Ectodermal cell (in vitro differentiated cells): ENCODE measurements around the gene ANAPC2.

Experiments used
- H3K27ac ChIP-seq: 2 replicates; pipeline ENCODE4 v1.7.0; 2013; ENCODE audit warnings: mild to moderate bottlenecking, low read depth, low read length; ENCODE audit not compliant: insufficient read depth, poor library complexity, severe bottlenecking
- H3K27me3 ChIP-seq: 2 replicates; pipeline ENCODE4 v1.7.0; 2013; ENCODE audit warnings: mild to moderate bottlenecking, low read length; ENCODE audit not compliant: insufficient read depth, control insufficient read depth, poor library complexity, severe bottlenecking
- H3K36me3 ChIP-seq: one replicate; pipeline ENCODE4 v1.7.0; 2013; ENCODE audit warnings: low read length; ENCODE audit not compliant: control insufficient read depth, insufficient read depth
- H3K4me1 ChIP-seq: one replicate; pipeline ENCODE4 v1.7.0; 2013; ENCODE audit warnings: low read length; ENCODE audit not compliant: control insufficient read depth, insufficient read depth
- H3K4me3 ChIP-seq: 2 replicates; pipeline ENCODE4 v1.7.0; 2013; ENCODE audit warnings: low read depth, low read length, control low read depth; ENCODE audit not compliant: insufficient read depth
- H3K9me3 ChIP-seq: 2 replicates; pipeline ENCODE4 v1.7.0; 2013; ENCODE audit warnings: mild to moderate bottlenecking, low read length, moderate library complexity; ENCODE audit not compliant: control insufficient read depth
- WGBS, 2 experiments: methylation state at CpG; one replicate each; pipeline ENCODE4 v1.1.7; 2013; ENCODE audit warnings: missing lambda C conversion rate in 2 of 2; 5-methylcytosine and 5-hydroxymethylcytosine counted together

ANAPC2 gene

GRCh38 chr9:137219757-137220316 is 31.5 kb upstream of the ANAPC2 start:
- no peaks in the 10 kb centered on the region for H3K9me3 ChIP-seq
- H3K27ac ChIP-seq, result no peak overlapping the region
- H3K4me3 ChIP-seq, result no peak overlapping the region
- 95 to 96% methylated on average over 10 of the region's 10 CpGs for WGBS, 2 experiments
- peaks cover 5% of the 10 kb centered on the region for H3K36me3 ChIP-seq
- H3K27me3 ChIP-seq, result peaks cover 22% of the 10 kb centered on the region
- H3K4me1 ChIP-seq, result no peaks in the 10 kb centered on the region

GRCh38 chr9:137218754-137219271 is 30.5 kb upstream of the ANAPC2 start:
- Histone ChIP-seq H3K9me3 (no peaks in the 10 kb centered on the region), H3K4me3 (no peak overlapping the region), H3K36me3 (peaks cover 10% of the 10 kb centered on the region), H3K27me3 (peaks cover 22% of the 10 kb centered on the region), H3K4me1 (no peaks in the 10 kb centered on the region), H3K27ac (no peak overlapping the region)
- WGBS, 2 experiments, result 71 to 82% methylated on average over 12 of the region's 12 CpGs

- Histone ChIP-seq H3K27ac (no peak overlapping the region), H3K9me3 (no peaks in the 10 kb centered on the region), H3K4me1 (no peaks in the 10 kb centered on the region), H3K36me3 (peaks cover 10% of the 10 kb centered on the region), H3K27me3 (peaks cover 22% of the 10 kb centered on the region), H3K4me3 (no peak overlapping the region)
- WGBS, 2 experiments, result 95 to 96% methylated on average over 30 of the region's 30 CpGs
Observed at GRCh38 chr9:137218212-137218753, 29.9 kb upstream of the ANAPC2 start.

- H3K36me3 ChIP-seq, result peaks cover 10% of the 10 kb centered on the region
- no peaks in the 10 kb centered on the region for H3K9me3 ChIP-seq
- no peaks in the 10 kb centered on the region for H3K4me1 ChIP-seq
- no peak overlapping the region for H3K4me3 ChIP-seq
- 61 to 62% methylated on average over 36 of the region's 36 CpGs for WGBS, 2 experiments
- H3K27ac ChIP-seq, result no peak overlapping the region
- peaks cover 15% of the 10 kb centered on the region for H3K27me3 ChIP-seq
Observed at GRCh38 chr9:137217276-137218211, 29.2 kb upstream of the ANAPC2 start.

GRCh38 chr9:137216188-137216965 is 28.0 kb upstream of the ANAPC2 start:
- H3K27me3 ChIP-seq, result peaks cover 5% of the 10 kb centered on the region
- no peak overlapping the region for H3K4me3 ChIP-seq
- WGBS, 2 experiments, result 94 to 95% methylated on average over 30 of the region's 30 CpGs
- H3K9me3 ChIP-seq, result no peaks in the 10 kb centered on the region
- H3K36me3 ChIP-seq, result peaks cover 10% of the 10 kb centered on the region
- no peaks in the 10 kb centered on the region for H3K4me1 ChIP-seq
- no peak overlapping the region for H3K27ac ChIP-seq

- Histone ChIP-seq H3K27ac (no peak overlapping the region), H3K27me3 (no peaks in the 10 kb centered on the region), H3K9me3 (no peaks in the 10 kb centered on the region), H3K4me3 (no peak overlapping the region), H3K36me3 (peaks cover 10% of the 10 kb centered on the region), H3K4me1 (no peaks in the 10 kb centered on the region)
- 94 to 95% methylated on average over 22 of the region's 22 CpGs for WGBS, 2 experiments
Observed at GRCh38 chr9:137215196-137215986, 27.0 kb upstream of the ANAPC2 start.

- H3K27me3 ChIP-seq, result no peaks in the 10 kb centered on the region
- WGBS, 2 experiments, result 95 to 96% methylated on average over 19 of the region's 19 CpGs
- no peaks in the 10 kb centered on the region for H3K9me3 ChIP-seq
- no peak overlapping the region for H3K27ac ChIP-seq
- no peak overlapping the region for H3K4me3 ChIP-seq
- H3K36me3 ChIP-seq, result peaks cover 10% of the 10 kb centered on the region
- H3K4me1 ChIP-seq, result no peaks in the 10 kb centered on the region
Observed at GRCh38 chr9:137214620-137215019, 26.3 kb upstream of the ANAPC2 start.

- Histone ChIP-seq H3K9me3 (no peaks in the 10 kb centered on the region), H3K27me3 (no peaks in the 10 kb centered on the region), H3K36me3 (peaks cover 10% of the 10 kb centered on the region), H3K4me1 (no peaks in the 10 kb centered on the region), H3K4me3 (no peak overlapping the region), H3K27ac (no peak overlapping the region)
- 94 to 95% methylated on average over 49 of the region's 49 CpGs for WGBS, 2 experiments
Observed at GRCh38 chr9:137213160-137214060, 25.1 kb upstream of the ANAPC2 start.

GRCh38 chr9:137212520-137212919 is 24.2 kb upstream of the ANAPC2 start:
- no peak overlapping the region for H3K4me3 ChIP-seq
- H3K27ac ChIP-seq, result no peak overlapping the region
- H3K4me1 ChIP-seq, result no peaks in the 10 kb centered on the region
- no peaks in the 10 kb centered on the region for H3K9me3 ChIP-seq
- H3K27me3 ChIP-seq, result no peaks in the 10 kb centered on the region
- WGBS, 2 experiments, result 94% methylated on average over 21 of the region's 21 CpGs
- H3K36me3 ChIP-seq, result peaks cover 10% of the 10 kb centered on the region
